Measurements from ENCODE around the gene ACKR3.

Gene ACKR3

GRCh38 chr2:236538242-236538641 lies 31.4 kb upstream of the ACKR3 start:
- TF ChIP-seq CTCF (IDR thresholded peaks at IDR 0.05; ENCODE audit: low read depth, low read length, missing control alignments), result no peak
- no peak for DNase-seq (ENCODE audit: extremely low read depth, low read depth)
- no peak overlapping the region for H3K4me3 ChIP-seq (replicated peaks; ENCODE audit: low read depth, low read length)

DNA sequence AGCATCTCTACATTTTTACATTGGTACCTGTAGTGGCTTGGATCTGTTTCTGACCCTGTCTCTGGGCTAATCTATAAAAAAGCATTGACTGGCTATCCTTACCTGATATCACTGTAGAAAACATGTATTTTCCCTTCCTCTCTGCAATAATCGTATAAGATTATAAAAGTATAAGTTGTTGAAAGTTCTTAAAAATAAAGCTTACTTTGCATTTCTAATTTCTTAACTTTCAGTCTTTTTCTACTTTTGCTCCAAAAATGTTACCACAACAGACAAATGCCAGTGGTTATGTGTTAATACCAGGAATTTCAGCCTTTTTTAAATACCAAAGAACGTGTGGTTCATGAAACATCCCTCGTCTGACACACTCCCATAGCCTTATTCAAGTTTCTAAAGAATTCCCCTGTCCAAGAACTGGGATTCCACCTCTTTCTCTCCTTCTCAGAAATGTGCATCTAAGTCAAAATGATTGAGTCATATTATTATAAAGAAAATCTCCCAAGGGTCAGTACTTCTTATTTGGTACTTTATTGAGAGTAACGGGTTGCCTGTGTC lies 28.5 kb upstream of the ACKR3 start:
- TF ChIP-seq CTCF (IDR thresholded peaks at IDR 0.05; ENCODE audit: low read depth, low read length, missing control alignments), result no peak
- DNase-seq (ENCODE audit: extremely low read depth, low read depth), result no peak
- no peak overlapping the region for H3K4me3 ChIP-seq (replicated peaks; ENCODE audit: low read depth, low read length)

- TF ChIP-seq CTCF (IDR thresholded peaks at IDR 0.05; ENCODE audit: low read depth, low read length, missing control alignments), result no peak
- no peak overlapping the region for H3K4me3 ChIP-seq (replicated peaks; ENCODE audit: low read depth, low read length)
- no peak for DNase-seq (ENCODE audit: extremely low read depth, low read depth)
These were observed 25.3 kb upstream of the ACKR3 start for GRCh38 chr2:236544362-236544761.

GRCh38 chr2:236545248-236545658 lies 24.4 kb upstream of the ACKR3 start:
- no peak overlapping the region for H3K4me3 ChIP-seq (replicated peaks; ENCODE audit: low read depth, low read length)
- DNase-seq (ENCODE audit: extremely low read depth, low read depth), result no peak

GRCh38 chr2:236545814-236546480 lies 23.7 kb upstream of the ACKR3 start:
- DNase-seq (ENCODE audit: extremely low read depth, low read depth), result no peak
- TF ChIP-seq CTCF (IDR thresholded peaks at IDR 0.05; ENCODE audit: low read depth, low read length, missing control alignments), result no peak
- no peak overlapping the region for H3K4me3 ChIP-seq (replicated peaks; ENCODE audit: low read depth, low read length)

More at GRCh38 chr2:236545248-236545658, 24.4 kb upstream of the ACKR3 start:
- TF ChIP-seq CTCF (IDR thresholded peaks at IDR 0.05; ENCODE audit: low read depth, low read length, missing control alignments), result no peak

GRCh38 chr2:236546561-236547002 lies 23.0 kb upstream of the ACKR3 start:
- TF ChIP-seq CTCF (IDR thresholded peaks at IDR 0.05; ENCODE audit: low read depth, low read length, missing control alignments), result no peak
- DNase-seq (ENCODE audit: extremely low read depth, low read depth), result no peak
- H3K4me3 ChIP-seq (replicated peaks; ENCODE audit: low read depth, low read length), result no peak overlapping the region
